ENCODE measurements around the gene ZG16B.

Gene ZG16B

DNA sequence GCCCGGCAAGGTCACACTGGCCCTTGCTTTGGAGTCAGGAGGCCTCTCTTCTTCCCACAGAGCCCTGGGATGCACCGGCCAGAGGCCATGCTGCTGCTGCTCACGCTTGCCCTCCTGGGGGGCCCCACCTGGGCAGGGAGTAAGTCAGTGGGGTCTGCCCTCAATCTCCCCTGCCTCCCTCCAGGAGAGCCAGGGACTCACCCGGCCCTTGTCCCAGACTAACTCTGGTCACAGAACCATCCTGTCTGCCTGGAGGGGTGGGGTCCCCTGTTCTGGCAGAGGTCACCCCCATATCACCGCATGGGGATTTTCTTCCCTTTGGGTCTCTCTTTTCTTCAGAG lies 222 bp downstream of the ZG16B start:
- Histone ChIP-seq H2BK5ac (ENCODE audit: low read depth, low read length, poor library complexity) (no peak overlapping the region), H3K79me2 (ENCODE audit: control insufficient read depth, insufficient read depth, low read length, poor library complexity) (no peaks in the 10 kb centered on the region), H3K9me3 (ENCODE audit: insufficient read depth, low read depth, low read length) (no peaks in the 10 kb centered on the region), H3K4me3 (ENCODE audit: low read depth, low read length) (no peak overlapping the region), H3K27me3 (ENCODE audit: insufficient read depth, low read length) (no peaks in the 10 kb centered on the region), H2BK12ac (ENCODE audit: low read length) (no peak overlapping the region), H3K4ac (ENCODE audit: low read depth, low read length) (no peak overlapping the region), H3K4me2 (ENCODE audit: low read length) (no peak overlapping the region), H4K12ac (ENCODE audit: low read depth, low read length) (no peak overlapping the region), H4K8ac (ENCODE audit: low read depth, low read length) (no peak overlapping the region), H3K36me3 (ENCODE audit: control insufficient read depth in 1 of 2, insufficient read depth in 2 of 2, low read length in 2 of 2) (no peaks in the 10 kb centered on the region), H3K4me1 (ENCODE audit: control insufficient read depth in 1 of 2, insufficient read depth in 2 of 2, low read length in 2 of 2) (peaks cover 1 to 4% of the 10 kb centered on the region in 2 experiments), H3K9ac (ENCODE audit: low read length) (no peak overlapping the region), H2AK5ac (ENCODE audit: low read length) (no peak overlapping the region), H3K23ac (ENCODE audit: low read length) (no peak overlapping the region), H3K18ac (ENCODE audit: low read length) (no peak overlapping the region), H3K27ac (ENCODE audit: low read depth, low read length) (no peak overlapping the region), H2AFZ (ENCODE audit: insufficient read depth, low read length, poor library complexity) (no peak overlapping the region), H3K14ac (ENCODE audit: low read length) (no peak overlapping the region), H3K79me1 (ENCODE audit: low read length) (peaks cover 2% of the 10 kb centered on the region), H4K91ac (ENCODE audit: low read depth, low read length) (no peak overlapping the region), H2BK120ac (ENCODE audit: insufficient read depth, low read length, poor library complexity) (no peak overlapping the region)
- WGBS (ENCODE audit: extremely low coverage, insufficient coverage, insufficient read length) = no CpG with 5 or more reads among the region's 5 CpGs
- DNase-seq = no peak

DNA sequence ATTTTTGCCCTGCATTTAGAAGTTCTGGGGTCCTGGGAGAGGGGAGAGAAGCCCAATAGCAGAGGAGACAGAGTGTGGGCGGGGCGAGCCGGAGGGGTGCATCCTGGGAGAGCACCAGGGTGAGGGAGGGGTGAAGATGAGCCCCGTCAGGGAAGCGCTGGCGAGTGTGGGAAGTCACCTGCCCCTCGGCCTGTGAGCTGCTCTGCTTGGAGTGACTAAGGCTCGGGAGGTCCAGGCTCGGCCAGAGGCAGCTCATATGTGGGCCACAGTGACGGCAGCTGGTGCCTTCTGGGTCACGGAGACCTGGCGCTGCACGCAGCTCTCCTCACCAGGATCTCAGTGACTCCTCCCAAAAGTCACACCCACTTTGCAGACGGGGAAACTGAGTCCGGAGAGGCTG lies 1.1 kb downstream of the ZG16B start:
- Histone ChIP-seq H2BK5ac (ENCODE audit: low read depth, low read length, poor library complexity) (no peak overlapping the region), H2BK12ac (ENCODE audit: low read length) (no peak overlapping the region), H4K8ac (ENCODE audit: low read depth, low read length) (no peak overlapping the region), H2AFZ (ENCODE audit: insufficient read depth, low read length, poor library complexity) (no peak overlapping the region), H4K12ac (ENCODE audit: low read depth, low read length) (no peak overlapping the region), H3K18ac (ENCODE audit: low read length) (no peak overlapping the region), H3K79me1 (ENCODE audit: low read length) (peaks cover 3% of the 10 kb centered on the region), H3K27ac (ENCODE audit: low read depth, low read length) (no peak overlapping the region), H3K14ac (ENCODE audit: low read length) (no peak overlapping the region), H3K23ac (ENCODE audit: low read length) (no peak overlapping the region), H3K9me3 (ENCODE audit: insufficient read depth, low read depth, low read length) (no peaks in the 10 kb centered on the region), H3K9ac (ENCODE audit: low read length) (no peak overlapping the region), H4K91ac (ENCODE audit: low read depth, low read length) (no peak overlapping the region), H2AK5ac (ENCODE audit: low read length) (no peak overlapping the region), H3K79me2 (ENCODE audit: control insufficient read depth, insufficient read depth, low read length, poor library complexity) (no peaks in the 10 kb centered on the region), H3K4me2 (ENCODE audit: low read length) (no peak overlapping the region), H2BK120ac (ENCODE audit: insufficient read depth, low read length, poor library complexity) (no peak overlapping the region), H3K4ac (ENCODE audit: low read depth, low read length) (no peak overlapping the region), H3K36me3 (ENCODE audit: control insufficient read depth in 1 of 2, insufficient read depth in 2 of 2, low read length in 2 of 2) (no peaks in the 10 kb centered on the region), H3K27me3 (ENCODE audit: insufficient read depth, low read length) (no peaks in the 10 kb centered on the region), H3K4me3 (ENCODE audit: low read depth, low read length) (no peak overlapping the region), H3K4me1 (ENCODE audit: control insufficient read depth in 1 of 2, insufficient read depth in 2 of 2, low read length in 2 of 2) (peaks cover 9% of the 10 kb centered on the region in 2 experiments)
- DNase-seq = no peak
- no CpG with 5 or more reads among the region's 15 CpGs for WGBS (ENCODE audit: extremely low coverage, insufficient coverage, insufficient read length)

DNA sequence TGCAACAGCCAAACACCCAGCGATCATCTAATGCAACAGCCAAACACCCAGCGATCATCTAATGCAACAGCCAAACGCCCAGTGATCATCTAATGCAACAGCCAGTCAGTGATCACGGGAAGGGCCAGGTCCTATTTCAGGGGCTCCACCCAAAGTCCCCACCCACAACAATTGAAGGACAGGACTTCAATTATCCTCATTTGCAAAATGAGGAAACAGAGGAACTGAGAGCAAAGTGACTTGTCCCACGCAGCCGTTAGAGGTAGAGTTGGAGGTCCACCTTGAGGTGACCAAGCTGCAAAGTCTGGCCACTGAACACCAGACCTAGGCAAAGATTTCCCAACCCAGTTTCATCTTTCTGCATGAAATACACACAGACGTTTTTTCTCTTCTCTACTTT lies 3.7 kb downstream of the ZG16B start:
- Histone ChIP-seq H4K91ac (ENCODE audit: low read depth, low read length) (no peak overlapping the region), H2BK12ac (ENCODE audit: low read length) (no peak overlapping the region), H3K27ac (ENCODE audit: low read depth, low read length) (no peak overlapping the region), H3K23ac (ENCODE audit: low read length) (no peak overlapping the region), H3K18ac (ENCODE audit: low read length) (no peak overlapping the region), H3K36me3 (ENCODE audit: control insufficient read depth in 1 of 2, insufficient read depth in 2 of 2, low read length in 2 of 2) (no peaks in the 10 kb centered on the region), H3K4me3 (ENCODE audit: low read depth, low read length) (no peak overlapping the region), H2BK5ac (ENCODE audit: low read depth, low read length, poor library complexity) (no peak overlapping the region), H3K4me2 (ENCODE audit: low read length) (no peak overlapping the region), H3K27me3 (ENCODE audit: insufficient read depth, low read length) (no peaks in the 10 kb centered on the region), H2AFZ (ENCODE audit: insufficient read depth, low read length, poor library complexity) (no peak overlapping the region), H2AK5ac (ENCODE audit: low read length) (no peak overlapping the region), H3K79me2 (ENCODE audit: control insufficient read depth, insufficient read depth, low read length, poor library complexity) (no peaks in the 10 kb centered on the region), H3K4me1 (ENCODE audit: control insufficient read depth in 1 of 2, insufficient read depth in 2 of 2, low read length in 2 of 2) (peaks cover 10 to 15% of the 10 kb centered on the region in 2 experiments), H3K79me1 (ENCODE audit: low read length) (peaks cover 3% of the 10 kb centered on the region), H3K4ac (ENCODE audit: low read depth, low read length) (no peak overlapping the region), H3K14ac (ENCODE audit: low read length) (no peak overlapping the region), H2BK120ac (ENCODE audit: insufficient read depth, low read length, poor library complexity) (no peak overlapping the region), H3K9me3 (ENCODE audit: insufficient read depth, low read depth, low read length) (no peaks in the 10 kb centered on the region), H4K12ac (ENCODE audit: low read depth, low read length) (no peak overlapping the region), H4K8ac (ENCODE audit: low read depth, low read length) (no peak overlapping the region), H3K9ac (ENCODE audit: low read length) (no peak overlapping the region)
- DNase-seq = no peak
- 100% methylated on average over 1 of the region's 7 CpGs for WGBS (ENCODE audit: extremely low coverage, insufficient coverage, insufficient read length)

DNA sequence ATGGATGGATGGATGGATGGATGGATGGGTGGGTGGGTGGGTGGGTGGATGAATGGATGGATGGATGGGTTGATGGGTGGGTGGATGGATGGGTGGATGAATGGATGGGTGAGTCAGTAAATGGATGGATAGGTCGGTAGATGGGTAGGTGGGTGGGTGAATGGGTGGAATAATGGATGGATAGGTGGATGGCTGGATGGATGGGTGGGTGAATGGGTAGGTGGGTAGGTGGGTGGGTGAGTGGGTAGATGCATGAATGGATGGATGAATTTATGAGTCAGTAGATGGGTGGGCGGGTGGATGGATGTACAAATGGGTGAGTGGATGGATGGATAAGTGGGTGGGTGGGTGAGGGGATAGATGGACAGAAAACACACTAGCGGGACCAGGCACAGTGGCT lies 4.9 kb downstream of the ZG16B start:
- no peaks in the 10 kb centered on the region for H3K9me3 ChIP-seq (ENCODE audit: insufficient read depth, low read depth, low read length)
- H3K36me3 ChIP-seq (ENCODE audit: control insufficient read depth in 1 of 2, insufficient read depth in 2 of 2, low read length in 2 of 2) = no peaks in the 10 kb centered on the region
- no peak overlapping the region for H3K18ac ChIP-seq (ENCODE audit: low read length)
- WGBS (ENCODE audit: extremely low coverage, insufficient coverage, insufficient read length) = no CpG with 5 or more reads among the region's 3 CpGs
- H2BK5ac ChIP-seq (ENCODE audit: low read depth, low read length, poor library complexity) = no peak overlapping the region
- H4K91ac ChIP-seq (ENCODE audit: low read depth, low read length) = no peak overlapping the region
- no peak overlapping the region for H2BK12ac ChIP-seq (ENCODE audit: low read length)
- DNase-seq = no peak
- no peak overlapping the region for H3K9ac ChIP-seq (ENCODE audit: low read length)
- H3K4me2 ChIP-seq (ENCODE audit: low read length) = no peak overlapping the region
- no peaks in the 10 kb centered on the region for H3K79me2 ChIP-seq (ENCODE audit: control insufficient read depth, insufficient read depth, low read length, poor library complexity)
- no peak overlapping the region for H3K23ac ChIP-seq (ENCODE audit: low read length)
- no peak overlapping the region for H3K4me3 ChIP-seq (ENCODE audit: low read depth, low read length)
- no peak overlapping the region for H4K12ac ChIP-seq (ENCODE audit: low read depth, low read length)
- no peak overlapping the region for H3K27ac ChIP-seq (ENCODE audit: low read depth, low read length)
- H2AK5ac ChIP-seq (ENCODE audit: low read length) = no peak overlapping the region
- peaks cover 3% of the 10 kb centered on the region for H3K79me1 ChIP-seq (ENCODE audit: low read length)
- no peak overlapping the region for H3K4ac ChIP-seq (ENCODE audit: low read depth, low read length)
- no peak overlapping the region for H3K14ac ChIP-seq (ENCODE audit: low read length)
- H3K27me3 ChIP-seq (ENCODE audit: insufficient read depth, low read length) = no peaks in the 10 kb centered on the region
- no peak overlapping the region for H2BK120ac ChIP-seq (ENCODE audit: insufficient read depth, low read length, poor library complexity)
- peaks cover 10 to 15% of the 10 kb centered on the region in 2 experiments for H3K4me1 ChIP-seq (ENCODE audit: control insufficient read depth in 1 of 2, insufficient read depth in 2 of 2, low read length in 2 of 2)
- no peak overlapping the region for H4K8ac ChIP-seq (ENCODE audit: low read depth, low read length)
- no peak overlapping the region for H2AFZ ChIP-seq (ENCODE audit: insufficient read depth, low read length, poor library complexity)
